ENCODE measurements around the gene TBX10.
"Not testable (repeated sequence)": the region's sequence is repeated elsewhere in the genome, so short reads cannot be mapped to it uniquely, and the experiment has no call there.

- TF ChIP-seq CTCF (IDR thresholded peaks at IDR 0.05; ENCODE audit: insufficient read depth, low read depth, low read length); EZH2 (IDR thresholded peaks at IDR 0.05; ENCODE audit: insufficient read depth, low read length): not testable (repeated sequence)
These were observed 17.6 kb downstream of the TBX10 start for GRCh38 chr11:67621928-67622327.
